Germinal center (tissue), 1 donor: ENCODE results near the gene KLF15.

ENCODE experiments used
- DNase-seq: peaks from one replicate; pipeline ENCODE4 v3.0.0; 2012; ENCODE audit warnings: mixed read lengths, low spot score

The KLF15 gene

DNA sequence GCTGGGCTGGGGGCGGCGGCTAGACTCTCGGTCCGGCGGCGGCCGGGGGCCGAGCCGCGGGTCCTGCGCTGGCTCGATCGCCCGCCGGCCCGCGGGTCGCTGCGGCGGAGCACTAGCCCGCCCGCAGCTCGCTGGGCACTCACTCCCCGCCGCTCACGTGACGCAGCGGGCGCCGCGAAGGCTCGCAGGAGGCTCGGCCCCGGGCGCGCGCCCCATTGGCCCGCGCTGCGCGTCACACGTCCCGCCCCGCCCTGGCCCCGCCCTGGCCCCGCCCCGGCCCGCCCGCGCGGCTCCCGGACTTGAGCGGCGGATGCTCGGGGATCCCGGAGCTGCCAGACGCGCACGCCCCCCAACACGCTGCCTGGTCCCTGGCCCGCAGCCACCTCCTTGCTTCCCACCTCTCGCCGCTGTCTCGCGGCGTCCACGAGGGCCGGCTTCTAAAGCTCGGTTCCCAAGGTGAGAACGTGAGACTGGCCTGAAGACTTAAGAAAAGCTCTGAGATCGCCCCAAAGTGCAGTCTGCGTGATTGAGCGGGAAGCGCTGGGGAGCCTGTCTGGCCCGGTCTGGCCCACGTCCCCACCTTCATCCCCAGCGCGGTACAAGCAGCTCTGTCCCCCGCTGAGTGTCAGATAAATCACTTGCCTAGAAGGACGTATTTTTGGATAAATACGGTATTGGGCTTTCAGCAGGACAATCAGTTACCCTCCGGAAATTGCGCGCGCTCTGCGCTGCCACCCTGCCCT is at the start of gene KLF15:
Gene KLF15, minus strand, starts transcription at position 114 of the 743 bp plus-strand sequence. CDS start 4,486 bp downstream, outside the sequence.
- peak; percentile 94 for DNase-seq

DNA sequence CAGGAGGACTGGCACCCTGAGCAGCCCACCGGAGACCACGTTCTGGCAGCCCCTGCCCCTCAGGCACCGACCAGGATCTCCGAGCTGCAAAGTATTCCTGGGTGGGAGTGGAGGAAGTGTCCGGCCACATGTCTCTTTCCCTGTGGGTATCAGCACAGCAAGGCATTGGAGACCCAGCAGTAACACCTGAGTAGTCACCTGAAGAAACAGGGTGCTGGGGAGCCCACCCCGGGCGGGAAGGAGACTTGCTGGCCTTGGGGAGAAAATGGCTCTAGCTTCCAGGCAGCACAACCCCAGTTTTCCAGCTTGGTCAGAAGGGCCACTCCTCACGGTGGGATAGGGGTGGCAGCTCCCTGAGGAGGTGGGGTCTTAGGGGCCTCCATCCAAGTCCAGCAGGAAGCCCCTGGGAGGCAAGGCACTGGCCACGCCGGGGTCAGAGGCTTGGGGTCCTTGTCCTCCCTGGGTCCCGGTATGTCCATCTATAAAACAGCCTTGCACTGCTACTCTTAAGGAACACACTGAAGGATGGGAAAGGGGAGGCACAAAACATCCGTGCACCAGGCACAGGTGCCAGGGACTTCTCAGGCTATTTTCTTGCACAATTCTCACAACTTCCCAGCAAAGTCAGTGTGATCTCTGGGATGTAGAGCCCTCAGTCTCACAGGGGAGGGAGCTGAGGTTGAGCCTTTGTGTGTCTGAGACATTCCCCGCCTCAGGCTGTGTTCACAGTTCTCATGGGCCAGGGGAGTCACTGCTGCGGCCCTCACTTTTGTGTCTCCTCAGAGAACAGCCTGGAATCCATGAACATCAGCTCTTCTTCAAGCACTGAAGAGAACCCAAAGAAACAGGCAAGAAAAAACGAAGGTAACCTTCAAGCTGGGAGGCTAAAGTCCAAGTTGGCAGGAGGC is 49.4 kb upstream of the KLF15 start:
- no peak for DNase-seq

DNA sequence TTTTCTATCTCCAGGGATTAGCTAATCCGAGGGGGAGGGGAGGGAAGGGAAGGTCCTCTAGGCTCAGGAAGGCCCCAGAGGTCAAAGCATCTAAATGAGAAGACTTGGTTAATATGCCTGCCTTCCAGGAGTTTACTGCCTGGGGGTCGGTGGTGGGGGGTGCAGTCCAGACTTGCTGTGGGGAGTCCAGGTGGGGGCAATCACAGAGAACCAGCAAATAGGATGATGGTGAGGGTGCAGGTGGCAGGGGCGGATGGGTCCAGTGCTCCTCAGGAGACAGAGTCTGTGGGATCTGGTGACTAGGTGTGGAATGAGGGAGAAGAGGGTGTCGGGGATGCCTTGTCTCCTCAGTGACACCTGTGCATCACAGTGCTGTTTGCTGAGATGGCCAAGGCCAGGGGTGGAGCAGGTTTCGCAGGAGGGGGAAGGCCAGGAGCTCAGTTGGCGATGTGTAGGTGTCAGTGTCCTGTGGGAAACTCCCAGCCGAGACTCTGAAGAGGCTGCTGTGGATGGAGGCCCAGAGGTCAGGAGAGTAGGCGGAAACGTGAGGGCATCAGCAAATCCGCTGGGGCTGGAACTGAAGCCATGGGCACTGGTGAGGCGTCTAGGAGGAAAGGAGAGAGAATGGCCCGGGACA is 45.6 kb upstream of the KLF15 start:
- no peak for DNase-seq

DNA sequence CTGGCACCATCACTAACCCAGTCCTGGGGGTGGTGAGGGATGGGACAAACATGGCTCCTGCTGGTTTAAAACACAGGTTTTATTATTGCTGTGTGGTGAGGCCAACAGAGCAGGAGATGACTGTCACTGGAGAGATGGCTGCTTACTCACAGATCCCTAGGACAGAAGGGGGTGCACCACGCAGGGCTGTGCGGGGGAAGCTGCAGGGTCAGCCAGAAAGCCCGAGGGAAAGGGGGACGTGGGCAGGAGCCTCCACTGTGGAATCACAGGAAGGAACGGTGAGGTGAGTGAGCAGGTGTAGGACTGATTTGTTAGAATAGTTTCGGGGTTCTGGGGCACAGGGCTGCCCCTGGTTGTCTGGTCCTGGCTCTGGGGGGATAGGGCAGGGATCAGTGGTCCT is 45.0 kb upstream of the KLF15 start:
- DNase-seq, result no peak

DNA sequence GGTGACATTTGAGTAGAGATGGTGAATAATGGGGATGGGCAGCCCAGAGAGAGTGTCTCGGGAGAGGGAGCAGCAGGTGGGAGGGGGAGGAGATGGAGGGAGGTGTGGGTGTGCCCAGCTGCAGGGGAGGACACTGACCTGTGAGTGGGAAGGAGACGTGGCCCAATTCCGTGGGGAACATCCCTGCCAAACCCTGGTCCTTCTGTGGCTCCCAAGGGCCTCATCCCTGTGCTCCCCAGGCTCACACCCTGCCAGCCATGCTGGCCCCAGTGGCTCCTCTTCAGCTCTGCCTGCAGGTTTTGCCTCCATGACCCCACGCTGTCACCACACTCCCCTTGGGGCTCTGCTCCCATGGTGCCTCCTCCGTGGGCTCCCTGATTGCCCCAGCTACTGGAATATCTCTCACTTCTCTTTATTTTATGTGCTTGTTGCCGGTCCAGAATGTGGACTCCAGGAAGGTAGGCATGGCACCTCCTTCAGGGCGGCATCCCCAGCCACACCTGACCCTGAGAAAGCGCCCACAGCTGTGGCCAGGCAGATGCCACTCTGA is 44.5 kb upstream of the KLF15 start:
- no peak for DNase-seq

DNA sequence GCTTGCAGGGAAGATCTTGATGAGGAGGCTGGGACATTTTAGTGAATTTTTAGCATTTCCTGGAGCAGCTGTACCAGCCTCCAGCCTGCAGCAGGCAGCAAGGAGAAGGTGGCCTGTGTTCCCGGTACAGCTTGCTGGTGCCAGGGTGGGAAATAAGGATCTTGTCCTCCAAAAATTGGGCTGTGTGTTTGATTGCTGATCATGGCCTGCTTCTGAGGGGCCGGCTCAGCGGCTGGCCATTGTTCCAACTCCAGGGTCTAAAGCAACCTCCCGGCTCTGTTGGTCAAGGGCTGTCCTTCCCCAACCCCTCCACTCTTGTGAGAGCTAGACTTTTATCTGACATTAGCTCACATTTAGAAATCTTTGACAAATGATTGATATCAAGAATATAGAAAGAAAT is 42.5 kb upstream of the KLF15 start:
- DNase-seq, result no peak

DNA sequence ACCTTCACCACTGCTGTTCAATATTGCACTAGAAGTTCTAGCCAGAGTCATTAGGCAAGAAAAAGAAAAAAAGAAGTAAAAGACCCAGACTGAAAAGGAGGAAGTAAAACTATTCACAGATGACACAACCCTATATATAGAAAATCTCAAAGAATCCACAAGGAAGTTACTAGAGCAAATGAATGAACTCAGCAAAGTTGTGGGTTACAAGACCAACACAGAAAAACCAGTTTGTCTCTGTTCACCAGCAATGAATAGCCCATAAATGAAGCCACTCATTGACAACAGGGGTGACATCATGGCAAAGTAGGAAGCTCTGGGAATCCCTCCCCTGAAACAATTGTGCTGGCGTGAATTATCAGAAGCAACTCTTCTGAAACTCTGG is 42.1 kb upstream of the KLF15 start:
- no peak for DNase-seq

DNA sequence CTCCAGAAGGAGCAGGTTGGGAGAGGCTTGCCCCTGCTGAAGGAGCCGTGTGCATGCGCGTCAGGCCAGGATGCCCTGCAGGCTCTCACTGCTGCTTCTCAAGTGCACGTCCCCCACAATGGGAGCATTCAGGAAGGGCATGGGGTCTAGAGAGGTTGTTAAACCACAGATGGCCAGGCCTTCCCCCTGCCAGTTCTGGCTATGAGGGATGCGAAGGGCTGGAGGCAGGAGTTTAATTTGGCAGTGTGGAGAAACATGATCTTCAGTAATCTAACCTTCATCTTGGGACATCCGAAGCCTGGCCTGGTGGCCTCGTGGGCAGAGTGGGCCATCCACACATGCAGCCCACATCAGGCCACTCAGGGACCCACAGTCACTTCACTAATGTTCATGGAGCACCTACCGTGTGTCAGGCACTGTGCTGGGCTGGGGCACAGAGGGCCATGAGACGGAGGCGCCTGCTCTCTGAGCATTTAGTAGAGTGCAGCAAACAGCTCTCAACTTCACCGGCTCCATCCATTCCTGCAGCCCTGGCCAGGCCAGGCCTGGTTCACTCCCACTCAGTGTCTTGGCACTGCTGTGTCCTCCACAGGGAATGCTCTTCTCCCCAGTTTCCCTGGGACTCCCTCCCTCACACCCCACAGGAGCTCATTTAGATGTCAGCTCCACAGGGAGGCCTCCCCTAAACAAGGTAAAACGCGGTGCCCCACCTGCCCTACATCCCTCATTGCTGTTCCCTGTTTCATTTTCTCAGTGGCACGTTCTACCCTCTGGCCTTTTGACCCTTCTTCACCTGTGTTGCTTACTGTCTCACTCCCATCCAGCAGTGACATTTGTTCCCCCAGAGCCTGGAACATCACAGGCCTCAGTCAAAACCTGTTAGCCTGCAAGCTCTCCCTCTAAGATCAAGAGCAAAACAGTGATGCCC is 41.5 kb upstream of the KLF15 start:
- DNase-seq, result no peak

DNA sequence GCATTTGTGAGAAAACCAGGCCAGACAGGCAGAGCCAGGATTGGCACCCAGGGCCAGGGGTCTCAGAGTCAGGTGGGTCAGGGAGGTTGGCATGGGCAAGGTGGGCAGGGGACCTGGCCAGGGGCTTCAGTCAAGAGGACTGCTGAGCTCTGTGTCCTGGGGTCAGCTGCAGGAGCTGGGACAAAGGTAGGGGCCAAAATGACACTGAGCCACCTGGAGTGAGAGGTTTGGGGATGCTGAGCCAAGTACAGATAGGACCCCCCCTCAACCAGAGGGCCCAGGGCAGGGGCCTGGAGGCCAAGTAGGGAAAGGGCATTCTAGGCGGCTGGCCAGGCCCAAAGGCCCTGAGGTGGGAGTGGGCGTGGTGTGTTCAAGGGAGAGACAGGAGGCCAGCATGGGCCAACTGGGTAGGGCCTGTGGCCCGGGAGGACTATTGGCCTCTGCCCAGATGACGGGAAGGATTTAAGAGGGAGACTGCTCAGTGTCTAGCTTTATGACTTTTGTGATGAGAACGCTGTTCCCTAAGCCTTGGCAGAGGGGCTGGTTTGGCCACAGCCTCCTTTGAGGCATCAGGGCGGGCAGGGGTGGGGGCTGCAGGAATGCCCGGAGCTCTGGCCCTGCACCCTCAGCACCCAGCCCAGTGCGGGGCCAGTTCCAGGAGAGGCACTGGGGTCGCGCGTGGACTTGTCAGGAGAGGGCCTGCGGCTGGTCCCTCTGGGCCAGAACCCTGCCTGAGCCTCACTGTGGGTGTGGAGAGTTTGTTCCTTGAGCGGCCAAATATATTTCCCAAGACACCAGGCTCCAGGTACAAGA is 40.6 kb upstream of the KLF15 start:
- DNase-seq, result no peak

DNA sequence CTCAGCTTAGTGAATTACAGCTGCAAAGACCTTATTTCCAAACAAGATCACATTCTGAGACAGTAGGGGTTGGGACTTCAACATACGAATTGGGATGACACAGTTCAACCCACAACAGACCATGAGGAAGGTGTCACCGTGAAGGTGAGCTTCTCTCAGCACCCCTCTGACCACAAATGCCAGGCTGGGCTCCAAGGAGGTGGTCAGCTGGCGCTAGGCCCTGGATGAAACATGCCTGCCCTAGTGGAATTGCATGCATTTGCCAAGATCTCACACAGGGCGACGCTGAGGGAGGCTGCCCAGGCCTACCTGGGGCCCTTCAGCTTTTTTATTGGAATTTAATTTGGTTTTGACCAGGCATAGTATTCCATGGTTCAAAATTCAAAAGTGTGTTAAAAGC is 39.3 kb upstream of the KLF15 start:
- DNase-seq, result no peak

DNA sequence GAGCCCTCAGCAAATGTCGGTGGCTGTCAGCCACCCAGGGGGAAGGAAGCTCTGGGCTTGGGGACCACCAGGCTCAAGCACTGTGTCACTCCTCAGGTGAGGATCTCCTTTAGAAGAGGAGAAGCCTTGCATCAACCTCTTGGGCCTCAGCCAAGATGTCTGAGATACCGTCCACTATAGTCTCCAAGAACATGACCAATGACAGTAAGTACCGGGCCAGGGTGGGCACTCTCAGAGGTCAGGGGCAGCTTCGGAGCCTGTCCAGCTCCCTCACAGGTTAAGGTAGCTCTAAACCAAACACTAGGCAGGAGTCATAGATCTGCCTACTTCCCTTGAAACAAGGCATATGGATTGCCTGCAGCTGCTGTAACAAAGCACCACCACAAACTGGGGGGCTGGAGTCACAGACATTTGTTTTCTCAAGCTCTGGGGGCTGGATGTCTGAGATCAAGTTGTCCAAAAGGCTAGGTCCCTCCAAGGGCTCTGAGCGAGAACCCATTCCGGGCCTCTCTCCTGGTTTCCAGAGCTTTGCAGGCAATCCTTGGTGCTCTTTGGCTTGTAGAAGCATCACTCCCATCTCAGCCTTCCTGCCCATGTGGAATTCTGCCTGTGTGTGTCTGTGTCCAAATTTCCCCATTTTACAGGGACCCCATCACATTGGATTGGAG is 38.8 kb upstream of the KLF15 start:
- DNase-seq, result no peak

DNA sequence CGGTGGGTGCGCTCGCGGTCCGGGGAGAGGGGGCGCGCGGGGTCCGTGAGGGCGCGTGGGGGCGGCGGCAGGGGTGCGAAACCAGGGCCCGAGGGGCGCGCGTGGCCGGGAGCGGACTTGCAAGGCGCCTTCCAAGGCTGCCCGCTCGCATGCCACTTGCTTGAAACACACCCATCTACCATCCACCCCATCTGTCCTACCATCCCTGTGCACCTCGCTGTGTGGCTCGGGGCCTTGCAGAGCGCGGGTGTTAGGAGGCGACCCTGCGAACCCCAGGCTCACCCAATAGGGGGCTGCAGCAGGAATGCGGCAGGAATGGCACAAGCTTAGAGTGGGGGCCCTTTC is 37.7 kb upstream of the KLF15 start:
- no peak for DNase-seq

DNA sequence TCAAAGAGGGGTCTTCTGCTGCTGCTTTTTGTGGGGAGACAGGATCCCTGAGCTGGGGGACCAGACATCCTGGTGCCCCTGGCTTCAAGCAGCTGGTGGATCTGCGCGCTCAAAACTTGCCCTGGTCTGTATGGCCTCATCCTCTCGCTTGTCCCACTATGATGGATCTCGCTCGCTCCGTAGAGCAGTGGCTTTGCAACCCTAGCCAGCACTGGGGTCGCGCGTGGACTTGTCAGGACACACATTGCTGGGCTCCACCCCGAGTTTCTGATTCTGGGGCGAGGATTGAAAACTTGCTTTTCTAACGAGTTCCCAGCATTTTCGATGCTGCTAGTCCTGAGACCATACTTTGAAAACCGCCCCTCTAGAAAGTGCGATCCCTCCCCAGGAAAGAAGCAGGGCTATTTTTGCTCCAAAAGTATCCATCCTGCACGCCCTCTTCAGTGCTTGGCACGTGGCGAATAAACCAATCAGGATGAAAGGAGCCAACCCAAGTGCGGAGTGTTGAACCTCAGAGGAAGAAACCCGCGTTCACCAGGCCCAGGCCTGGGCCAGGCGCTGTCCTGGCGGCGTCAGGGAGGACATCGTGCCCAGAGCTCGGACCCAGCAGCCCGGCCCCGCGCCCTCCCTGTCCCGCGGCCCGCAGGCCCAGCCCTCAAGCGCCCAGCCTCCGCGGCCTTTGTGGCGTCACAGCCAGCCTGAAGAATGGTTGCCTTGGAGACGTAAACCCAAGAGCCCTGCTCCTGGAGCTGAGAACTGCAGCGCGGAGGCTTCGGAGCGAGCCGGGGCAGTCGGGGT is 37.2 kb upstream of the KLF15 start, which contains the start of gene CFAP100:
Gene CFAP100, plus strand, starts transcription at position 731 of the 798 bp plus-strand sequence. CDS start 1,092 bp downstream, outside the sequence.
- no peak for DNase-seq

DNA sequence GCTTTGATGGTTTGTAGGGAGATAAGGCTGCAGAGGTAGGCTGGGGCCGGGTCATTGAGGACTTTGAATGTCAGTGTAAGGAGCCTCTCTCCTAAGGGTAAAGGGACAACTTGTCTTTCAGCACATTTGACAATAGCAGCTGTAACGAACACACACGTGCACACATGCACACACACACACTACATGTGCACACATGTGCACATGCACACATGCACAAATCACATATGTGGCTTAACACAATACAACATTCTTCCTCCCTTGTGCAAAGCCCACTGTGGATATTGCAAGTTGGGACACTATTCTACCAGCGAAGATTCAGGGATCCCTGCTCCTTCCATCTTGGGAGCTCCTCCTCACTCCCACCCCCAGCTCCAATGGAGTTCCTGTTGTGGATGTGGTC is 36.4 kb upstream of the KLF15 start:
- DNase-seq, result no peak

DNA sequence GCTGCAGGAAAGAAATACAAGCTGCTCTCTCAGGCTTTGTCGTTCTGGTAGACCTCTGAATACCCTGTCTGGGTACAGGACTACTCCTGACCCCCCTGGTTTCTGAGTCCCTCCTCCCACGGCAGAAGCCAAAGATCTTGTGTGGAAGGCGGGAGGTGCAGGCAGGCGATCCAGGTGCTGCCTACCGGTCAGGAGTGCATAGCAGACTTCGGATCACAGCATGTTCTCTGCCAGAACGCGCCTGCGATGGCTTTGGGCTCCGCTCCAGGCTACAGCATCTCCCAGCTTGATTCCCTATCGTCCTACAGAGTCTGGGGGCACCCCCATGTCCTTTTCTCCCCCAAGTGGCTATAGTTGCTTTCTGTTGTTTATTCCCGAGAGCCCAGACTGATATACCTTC is 35.0 kb upstream of the KLF15 start:
- no peak for DNase-seq

DNA sequence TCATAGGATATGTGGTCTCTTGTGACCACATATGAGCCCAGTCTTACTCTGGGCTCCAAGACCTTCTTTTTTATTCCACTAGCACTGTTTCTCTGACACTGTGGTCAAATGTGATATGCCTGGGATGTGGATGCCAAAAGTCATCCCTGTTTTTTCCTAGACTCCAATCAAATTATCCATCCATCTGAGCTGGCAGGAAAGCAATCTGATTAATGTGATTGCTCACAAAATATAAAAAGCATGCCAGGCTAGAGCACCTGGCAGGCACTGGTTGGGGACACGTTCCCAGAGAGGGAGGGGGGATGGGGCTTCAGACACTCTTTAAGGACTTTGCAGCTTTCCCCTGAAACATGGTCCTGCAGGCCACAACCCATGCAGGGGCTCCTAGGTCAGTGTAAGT is 34.4 kb upstream of the KLF15 start:
- no peak for DNase-seq

DNA sequence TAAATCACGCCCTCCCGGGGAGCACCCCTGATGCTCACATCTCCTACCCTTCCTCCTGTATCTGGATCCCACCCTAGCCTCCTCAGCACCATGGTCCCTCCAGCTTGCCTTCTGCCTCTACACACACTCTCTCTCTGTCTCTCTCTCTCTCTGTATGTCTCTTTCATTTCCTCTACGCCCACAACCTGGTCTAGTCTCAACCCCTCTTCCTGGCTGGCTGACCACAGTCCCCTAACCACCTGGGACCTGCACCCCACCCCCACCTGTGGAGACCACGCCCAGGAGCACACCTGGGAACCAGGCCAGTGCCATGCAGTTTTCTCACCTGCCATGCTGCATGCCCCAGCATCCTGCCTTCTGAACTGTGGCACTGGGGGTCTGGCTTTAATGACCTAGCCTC is 33.5 kb upstream of the KLF15 start:
- DNase-seq, result no peak

DNA sequence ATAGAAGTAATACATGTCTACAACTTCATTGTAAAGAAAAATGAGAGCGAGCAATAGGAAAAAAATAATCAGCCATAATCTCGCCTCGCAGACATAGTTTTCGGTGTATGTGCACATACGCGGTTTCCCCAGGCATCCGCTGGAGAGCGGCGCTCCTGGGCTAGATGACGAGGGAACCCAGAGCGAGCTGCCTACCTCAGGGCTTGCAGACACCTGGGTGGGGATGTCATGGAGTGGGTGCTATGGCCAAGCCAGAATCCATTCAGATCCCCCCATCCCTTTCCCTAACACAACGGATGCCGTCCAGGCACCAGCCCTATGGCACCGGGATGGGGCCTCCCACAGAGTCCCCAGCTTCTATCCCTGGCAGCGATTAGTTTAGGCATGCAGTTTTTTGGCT is 33.0 kb upstream of the KLF15 start:
- no peak for DNase-seq

DNA sequence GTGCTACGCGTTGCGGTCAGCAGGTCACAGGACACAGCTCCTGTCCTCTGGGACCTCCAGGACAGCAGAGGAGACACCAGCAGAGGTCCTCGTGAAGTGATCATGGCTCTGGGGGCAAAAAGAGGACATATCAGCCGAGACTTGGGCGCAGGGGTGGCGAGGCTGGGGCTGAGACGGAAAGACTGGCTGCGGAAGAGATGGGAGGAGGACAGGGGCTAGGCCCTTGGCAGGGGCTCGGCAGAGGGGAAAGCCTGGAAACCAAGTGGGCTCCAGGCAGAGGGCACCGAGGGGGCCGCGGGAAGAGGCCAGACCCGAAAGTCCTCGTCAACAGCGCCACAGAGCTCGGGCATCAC is 32.6 kb upstream of the KLF15 start:
- DNase-seq, result no peak
